ENCODE measurements around the gene COL19A1.

The COL19A1 gene

GRCh38 chr6:70129341-70129740, 263.0 kb downstream of the COL19A1 start:
- Mint-ChIP-seq H3K36me3 (no peaks in the 10 kb centered on the region), H3K4me1 (no peaks in the 10 kb centered on the region), H3K4me3 (no peak overlapping the region), H3K27me3 (peaks cover 3% of the 10 kb centered on the region), H3K27ac (no peak overlapping the region), H3K9me3 (no peaks in the 10 kb centered on the region)

- H3K27me3 Mint-ChIP-seq, result peaks cover 3% of the 10 kb centered on the region
- H3K27ac Mint-ChIP-seq, result no peak overlapping the region
- no peaks in the 10 kb centered on the region for H3K36me3 Mint-ChIP-seq
- H3K9me3 Mint-ChIP-seq, result no peaks in the 10 kb centered on the region
- H3K4me1 Mint-ChIP-seq, result no peaks in the 10 kb centered on the region
- H3K4me3 Mint-ChIP-seq, result no peak overlapping the region
Measured at GRCh38 chr6:70130865-70131264, 264.5 kb downstream of the COL19A1 start.

- Mint-ChIP-seq H3K4me3 (no peak overlapping the region), H3K4me1 (no peaks in the 10 kb centered on the region), H3K36me3 (no peaks in the 10 kb centered on the region), H3K27ac (no peak overlapping the region), H3K27me3 (peaks cover 3% of the 10 kb centered on the region), H3K9me3 (no peaks in the 10 kb centered on the region)
Measured at GRCh38 chr6:70131528-70131927, 265.2 kb downstream of the COL19A1 start.

GRCh38 chr6:70133246-70133645, 266.9 kb downstream of the COL19A1 start:
- Mint-ChIP-seq H3K9me3 (no peaks in the 10 kb centered on the region), H3K27ac (no peak overlapping the region), H3K36me3 (no peaks in the 10 kb centered on the region), H3K27me3 (peaks cover 3% of the 10 kb centered on the region), H3K4me3 (no peak overlapping the region), H3K4me1 (no peaks in the 10 kb centered on the region)

GRCh38 chr6:70134542-70134941, 268.2 kb downstream of the COL19A1 start:
- H3K36me3 Mint-ChIP-seq, result no peaks in the 10 kb centered on the region
- H3K4me3 Mint-ChIP-seq, result no peak overlapping the region
- no peak overlapping the region for H3K27ac Mint-ChIP-seq
- H3K27me3 Mint-ChIP-seq, result peaks cover 3% of the 10 kb centered on the region
- no peaks in the 10 kb centered on the region for H3K9me3 Mint-ChIP-seq
- no peaks in the 10 kb centered on the region for H3K4me1 Mint-ChIP-seq

GRCh38 chr6:70135219-70136160, 269.1 kb downstream of the COL19A1 start:
- Mint-ChIP-seq H3K27ac (no peak overlapping the region), H3K27me3 (no peaks in the 10 kb centered on the region), H3K4me3 (no peak overlapping the region), H3K4me1 (no peaks in the 10 kb centered on the region), H3K36me3 (no peaks in the 10 kb centered on the region), H3K9me3 (no peaks in the 10 kb centered on the region)

- Mint-ChIP-seq H3K27ac (no peak overlapping the region), H3K4me1 (no peaks in the 10 kb centered on the region), H3K4me3 (no peak overlapping the region), H3K36me3 (no peaks in the 10 kb centered on the region), H3K9me3 (no peaks in the 10 kb centered on the region), H3K27me3 (peaks cover 1% of the 10 kb centered on the region)
Measured at GRCh38 chr6:70136996-70137395, 270.6 kb downstream of the COL19A1 start.

- Mint-ChIP-seq H3K9me3 (no peaks in the 10 kb centered on the region), H3K27ac (no peak overlapping the region), H3K4me1 (no peaks in the 10 kb centered on the region), H3K36me3 (no peaks in the 10 kb centered on the region), H3K4me3 (no peak overlapping the region), H3K27me3 (peaks cover 1% of the 10 kb centered on the region)
Measured at GRCh38 chr6:70140496-70140895, 274.1 kb downstream of the COL19A1 start.

GRCh38 chr6:70142034-70142433, 275.7 kb downstream of the COL19A1 start:
- H3K4me1 Mint-ChIP-seq, result no peaks in the 10 kb centered on the region
- peaks cover 1% of the 10 kb centered on the region for H3K27me3 Mint-ChIP-seq
- no peak overlapping the region for H3K4me3 Mint-ChIP-seq
- H3K27ac Mint-ChIP-seq, result no peak overlapping the region
- H3K9me3 Mint-ChIP-seq, result no peaks in the 10 kb centered on the region
- H3K36me3 Mint-ChIP-seq, result no peaks in the 10 kb centered on the region

GRCh38 chr6:70145178-70145577, 278.8 kb downstream of the COL19A1 start:
- no peaks in the 10 kb centered on the region for H3K36me3 Mint-ChIP-seq
- H3K27ac Mint-ChIP-seq, result no peak overlapping the region
- H3K9me3 Mint-ChIP-seq, result no peaks in the 10 kb centered on the region
- H3K27me3 Mint-ChIP-seq, result peaks cover 1% of the 10 kb centered on the region
- H3K4me3 Mint-ChIP-seq, result no peak overlapping the region
- no peaks in the 10 kb centered on the region for H3K4me1 Mint-ChIP-seq

- H3K27me3 Mint-ChIP-seq, result no peaks in the 10 kb centered on the region
- H3K4me3 Mint-ChIP-seq, result no peak overlapping the region
- H3K4me1 Mint-ChIP-seq, result no peaks in the 10 kb centered on the region
- H3K27ac Mint-ChIP-seq, result no peak overlapping the region
- no peaks in the 10 kb centered on the region for H3K9me3 Mint-ChIP-seq
- H3K36me3 Mint-ChIP-seq, result no peaks in the 10 kb centered on the region
Measured at GRCh38 chr6:70149209-70149788, 282.9 kb downstream of the COL19A1 start.

- no peak overlapping the region for H3K27ac Mint-ChIP-seq
- H3K4me1 Mint-ChIP-seq, result no peaks in the 10 kb centered on the region
- no peaks in the 10 kb centered on the region for H3K36me3 Mint-ChIP-seq
- no peaks in the 10 kb centered on the region for H3K27me3 Mint-ChIP-seq
- no peaks in the 10 kb centered on the region for H3K9me3 Mint-ChIP-seq
- H3K4me3 Mint-ChIP-seq, result no peak overlapping the region
Measured at GRCh38 chr6:70150521-70150920, 284.2 kb downstream of the COL19A1 start.

- Mint-ChIP-seq H3K36me3 (no peaks in the 10 kb centered on the region), H3K4me1 (no peaks in the 10 kb centered on the region), H3K27me3 (no peaks in the 10 kb centered on the region), H3K9me3 (no peaks in the 10 kb centered on the region), H3K4me3 (no peak overlapping the region), H3K27ac (no peak overlapping the region)
Measured at GRCh38 chr6:70151616-70152015, 285.3 kb downstream of the COL19A1 start.

- Mint-ChIP-seq H3K4me1 (no peaks in the 10 kb centered on the region), H3K4me3 (no peak overlapping the region), H3K27me3 (no peaks in the 10 kb centered on the region), H3K36me3 (no peaks in the 10 kb centered on the region), H3K9me3 (no peaks in the 10 kb centered on the region), H3K27ac (no peak overlapping the region)
Measured at GRCh38 chr6:70152786-70153185, 286.4 kb downstream of the COL19A1 start.

- no peaks in the 10 kb centered on the region for H3K9me3 Mint-ChIP-seq
- no peaks in the 10 kb centered on the region for H3K36me3 Mint-ChIP-seq
- H3K4me3 Mint-ChIP-seq, result no peak overlapping the region
- no peaks in the 10 kb centered on the region for H3K4me1 Mint-ChIP-seq
- peaks cover 7% of the 10 kb centered on the region for H3K27me3 Mint-ChIP-seq
- H3K27ac Mint-ChIP-seq, result no peak overlapping the region
Measured at GRCh38 chr6:70157086-70157485, 290.7 kb downstream of the COL19A1 start.

GRCh38 chr6:70160276-70160675, 293.9 kb downstream of the COL19A1 start:
- Mint-ChIP-seq H3K9me3 (no peaks in the 10 kb centered on the region), H3K27ac (no peak overlapping the region), H3K27me3 (peaks cover 16% of the 10 kb centered on the region), H3K36me3 (no peaks in the 10 kb centered on the region), H3K4me3 (no peak overlapping the region), H3K4me1 (no peaks in the 10 kb centered on the region)

All from activated naive CD4-positive, alpha-beta T cell treated with anti-CD3 and anti-CD28 coated beads, Interleukin-2, amount 50 U/mL, for 24 hours (primary cell).